PC-9 (cell line): ENCODE measurements around the gene MT1E. TPM values are rescaled to one million over a fixed set of nuclear protein-coding genes. Genes with fewer than 3 reads are reported as not detected.

Experiments used
- BruUV-seq: library from RNA; stranded (reverse); fragments of 400-500 nt; replicated peaks from 2 replicates; lab custom pipeline; 2021; lab: Mats Ljungman, UMichigan
- CTCF ChIA-PET: fragments of 300-600 bp; sonication (Branson Sonifier 250); formaldehyde crosslinking; loops from one replicate; lab custom pipeline; 2022; ENCODE audit warnings: antibody characterized with exemption; lab: Charles Lee
- POLR2A ChIA-PET: fragments of 300-600 bp; sonication (Branson Sonifier 250); formaldehyde crosslinking; loops from one replicate; lab custom pipeline; 2022; ENCODE audit warnings: antibody characterized with exemption; ENCODE audit not compliant: unreplicated experiment; lab: Charles Lee
- DNase-seq, 2 experiments: peaks; one replicate each; pipeline versions ENCODE4 v3.0.0 to v3.0.0-alpha.2; 2015 to 2022; ENCODE audit warnings: mixed read lengths in 1 of 2
- H2AFZ ChIP-seq: fragments of 200-600 bp; sonication (generic); 2 replicates; pipeline ENCODE4 v1.8.1; 2017; ENCODE audit warnings: antibody characterized with exemption
- H3F3A ChIP-seq: fragments of 200-600 bp; sonication (generic); 2 replicates; pipeline ENCODE4 v1.8.1; 2017; ENCODE audit warnings: antibody characterized with exemption, mild to moderate bottlenecking, low read depth; ENCODE audit not compliant: insufficient read depth
- H3K27ac ChIP-seq: fragments of 200-600 bp; sonication (generic); 2 replicates; pipeline ENCODE4 v1.6.1; 2016; ENCODE audit warnings: mixed run types
- H3K27me3 ChIP-seq: fragments of 200-600 bp; sonication (generic); 2 replicates; pipeline ENCODE4 v1.6.1; 2016; ENCODE audit warnings: low read depth, mixed run types; ENCODE audit not compliant: insufficient read depth
- H3K36me3 ChIP-seq: fragments of 200-600 bp; sonication (generic); 2 replicates; pipeline ENCODE4 v1.6.1; 2016; ENCODE audit warnings: low read depth, mixed run types
- H3K4me1 ChIP-seq: fragments of 200-600 bp; sonication (generic); replicated peaks from 2 replicates; pipeline ENCODE4 v1.6.1; 2016; ENCODE audit warnings: mixed run types; ENCODE audit not compliant: insufficient read depth
- H3K4me2 ChIP-seq: fragments of 200-600 bp; sonication (generic); 2 replicates; pipeline ENCODE4 v1.6.1; 2017; ENCODE audit warnings: mixed run types
- H3K4me3 ChIP-seq: fragments of 200-600 bp; sonication (generic); 2 replicates; pipeline ENCODE4 v1.6.1; 2016; ENCODE audit warnings: mixed run types
- H3K79me2 ChIP-seq: fragments of 200-600 bp; sonication (generic); 2 replicates; pipeline ENCODE4 v1.6.1; 2017; ENCODE audit warnings: low read depth, mixed run types
- H3K9me2 ChIP-seq: fragments of 200-600 bp; sonication (generic); 2 replicates; pipeline ENCODE4 v1.8.1; 2017; ENCODE audit warnings: mild to moderate bottlenecking; ENCODE audit not compliant: insufficient read depth
- H3K9me3 ChIP-seq: fragments of 200-600 bp; sonication (generic); 2 replicates; pipeline ENCODE4 v1.8.1; 2016; ENCODE audit warnings: low read depth; ENCODE audit not compliant: insufficient read depth
- H4K20me1 ChIP-seq: fragments of 200-600 bp; sonication (generic); 2 replicates; pipeline ENCODE4 v1.8.1; 2017; ENCODE audit not compliant: insufficient read depth
- EZH2 ChIP-seq: fragments of 200-600 bp; sonication (generic); IDR thresholded peaks from 2 replicates; pipeline ENCODE4 v1.8.0; 2017; ENCODE audit warnings: antibody characterized with exemption, low read depth
- intact Hi-C: fragments of 100-400 bp; cut with micrococcal nuclease; formaldehyde crosslinking; loops from one replicate; pipeline ENCODE4 v1.10.0; 2022; ENCODE audit not compliant: unreplicated experiment
- total RNA-seq: library from RNA; stranded (reverse); gene quantifications from 2 replicates; pipeline ENCODE4 v1.2.3, GENCODE V29; 2021
- TF ChIP-seq, protein P1 (sequence below): fragments of 200-600 bp; sonication (generic); conservative IDR thresholded peaks from 2 replicates; pipeline ENCODE4 v1.6.1; 2017; ENCODE audit warnings: mixed run types, antibody characterized with exemption, mild to moderate bottlenecking, moderate library complexity

The MT1E gene
- total RNA-seq, 1 experiment from 2014 or later, result 22.0 TPM

DNA sequence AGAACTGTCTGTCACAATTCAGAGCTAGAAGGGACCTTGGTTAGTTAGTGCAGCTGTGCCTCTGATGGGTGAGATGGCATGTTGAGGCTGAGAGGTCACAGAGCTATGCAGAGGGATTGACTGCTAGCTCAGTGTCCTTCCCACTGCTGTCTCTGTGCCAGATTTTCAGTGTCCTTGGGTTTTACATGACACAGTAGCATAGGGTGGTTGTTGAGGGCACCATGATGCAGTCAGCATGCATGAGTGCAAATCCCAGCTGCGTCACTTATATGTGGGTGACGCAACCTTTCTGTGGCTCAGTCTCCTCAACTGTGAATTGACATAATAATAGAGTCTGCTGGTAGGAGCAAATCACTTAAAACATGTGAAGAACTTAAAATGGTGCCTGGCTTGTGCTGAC lies 15.6 kb downstream of the MT1E start:
- H4K20me1 ChIP-seq, result no peaks in the 10 kb centered on the region
- DNase-seq, result no peak
- no peaks in the 10 kb centered on the region for H3K9me3 ChIP-seq
- BruUV-seq, result no TSS peak
- ChIA-PET POLR2A (no interaction called here), CTCF (interaction anchor here (0.6 kb wide), 1 partner anchor 59 kb away, joined by 11 read pairs; no protein-coding TSS in a partner anchor)
- no peak overlapping the region for H2AFZ ChIP-seq
- H3F3A ChIP-seq, result peaks cover 24% of the 10 kb centered on the region
- H3K4me2 ChIP-seq, result no peak overlapping the region
- no peak overlapping the region for H3K4me3 ChIP-seq
- no peaks in the 10 kb centered on the region for H3K79me2 ChIP-seq
- H3K27me3 ChIP-seq, result no peaks in the 10 kb centered on the region
- no peaks in the 10 kb centered on the region for H3K9me2 ChIP-seq
- intact Hi-C loops, result loop anchor here (5.0 kb wide), 1 partner anchor 41 kb away; the partner anchor contains the start of gene MT1X
- H3K27ac ChIP-seq, result no peak overlapping the region
- H3K36me3 ChIP-seq, result no peaks in the 10 kb centered on the region
- H3K4me1 ChIP-seq, result peaks cover 48% of the 10 kb centered on the region
- TF ChIP-seq, protein P1, sequence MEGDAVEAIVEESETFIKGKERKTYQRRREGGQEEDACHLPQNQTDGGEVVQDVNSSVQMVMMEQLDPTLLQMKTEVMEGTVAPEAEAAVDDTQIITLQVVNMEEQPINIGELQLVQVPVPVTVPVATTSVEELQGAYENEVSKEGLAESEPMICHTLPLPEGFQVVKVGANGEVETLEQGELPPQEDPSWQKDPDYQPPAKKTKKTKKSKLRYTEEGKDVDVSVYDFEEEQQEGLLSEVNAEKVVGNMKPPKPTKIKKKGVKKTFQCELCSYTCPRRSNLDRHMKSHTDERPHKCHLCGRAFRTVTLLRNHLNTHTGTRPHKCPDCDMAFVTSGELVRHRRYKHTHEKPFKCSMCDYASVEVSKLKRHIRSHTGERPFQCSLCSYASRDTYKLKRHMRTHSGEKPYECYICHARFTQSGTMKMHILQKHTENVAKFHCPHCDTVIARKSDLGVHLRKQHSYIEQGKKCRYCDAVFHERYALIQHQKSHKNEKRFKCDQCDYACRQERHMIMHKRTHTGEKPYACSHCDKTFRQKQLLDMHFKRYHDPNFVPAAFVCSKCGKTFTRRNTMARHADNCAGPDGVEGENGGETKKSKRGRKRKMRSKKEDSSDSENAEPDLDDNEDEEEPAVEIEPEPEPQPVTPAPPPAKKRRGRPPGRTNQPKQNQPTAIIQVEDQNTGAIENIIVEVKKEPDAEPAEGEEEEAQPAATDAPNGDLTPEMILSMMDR, result no peak
- TF ChIP-seq EZH2, result no peak

DNA sequence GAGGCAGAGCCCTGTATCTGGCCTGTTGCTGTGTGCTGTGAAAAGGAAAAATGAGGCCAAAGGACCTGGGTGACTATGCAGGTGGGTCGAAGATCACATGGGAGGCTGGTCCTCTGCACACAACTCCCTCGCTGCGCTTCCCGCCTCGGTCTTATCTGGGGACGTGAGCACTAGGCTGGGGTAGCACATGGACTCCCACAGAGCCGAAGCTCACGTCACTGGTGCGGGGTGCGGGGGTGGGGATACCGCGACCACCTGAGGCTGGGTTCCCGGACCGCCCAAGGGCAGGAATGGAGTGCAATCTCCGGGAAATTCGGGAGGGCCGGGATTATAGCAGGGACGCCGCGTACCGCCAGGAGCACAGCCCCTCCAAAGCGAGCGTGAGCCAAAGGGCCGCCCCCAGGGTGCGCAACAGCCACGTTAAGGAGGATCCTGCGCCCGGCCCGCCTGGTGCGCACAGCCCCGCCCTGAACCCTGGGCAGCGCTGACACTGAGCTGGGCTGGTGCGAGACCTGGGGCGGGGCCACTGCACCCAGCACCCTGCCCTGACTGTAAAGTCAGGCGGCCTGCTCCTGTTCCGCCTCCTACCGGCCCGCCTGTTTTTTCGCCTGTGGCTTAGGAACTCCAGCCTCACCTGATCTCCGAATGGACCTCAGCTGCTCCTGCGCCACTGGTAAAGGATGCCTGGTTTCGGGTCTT lies 17.6 kb downstream of the MT1E start:
- H2AFZ ChIP-seq, result no peak overlapping the region
- peak overlapping the region; percentile 32; the same call in 1 of the 2 replicates for H3K4me3 ChIP-seq
- no peaks in the 10 kb centered on the region for H3K9me2 ChIP-seq
- H3K4me2 ChIP-seq, result peak overlapping the region; percentile 71
- no peaks in the 10 kb centered on the region for H3K9me3 ChIP-seq
- no peak overlapping the region for H3K27ac ChIP-seq
- intact Hi-C loops, result loop anchor here (1.0 to 5.0 kb wide), 3 partner anchors 35 to 42 kb away; partner anchors contain the start of genes MT1X and MT2A
- no peaks in the 10 kb centered on the region for H3K79me2 ChIP-seq
- no peak for TF ChIP-seq EZH2
- TF ChIP-seq, protein P1, result peak; percentile 54
- H4K20me1 ChIP-seq, result no peaks in the 10 kb centered on the region
- H3F3A ChIP-seq, result peaks cover 24% of the 10 kb centered on the region
- no peaks in the 10 kb centered on the region for H3K27me3 ChIP-seq
- BruUV-seq, result no TSS peak
- no peaks in the 10 kb centered on the region for H3K36me3 ChIP-seq
- peak; percentile 69 to 79 for DNase-seq
- CTCF ChIA-PET, result interaction anchor here (0.6 to 1.8 kb wide), 9 partner anchors 12 to 67 kb away, joined by 3 to 13 read pairs (median 3); partner anchors contain the start of gene MT2A
- H3K4me1 ChIP-seq, result peaks cover 34% of the 10 kb centered on the region
- POLR2A ChIA-PET, result interaction anchor here (0.5 to 0.6 kb wide), 2 partner anchors 95 to 364 kb away, joined by 4 to 6 read pairs; no protein-coding TSS in a partner anchor

DNA sequence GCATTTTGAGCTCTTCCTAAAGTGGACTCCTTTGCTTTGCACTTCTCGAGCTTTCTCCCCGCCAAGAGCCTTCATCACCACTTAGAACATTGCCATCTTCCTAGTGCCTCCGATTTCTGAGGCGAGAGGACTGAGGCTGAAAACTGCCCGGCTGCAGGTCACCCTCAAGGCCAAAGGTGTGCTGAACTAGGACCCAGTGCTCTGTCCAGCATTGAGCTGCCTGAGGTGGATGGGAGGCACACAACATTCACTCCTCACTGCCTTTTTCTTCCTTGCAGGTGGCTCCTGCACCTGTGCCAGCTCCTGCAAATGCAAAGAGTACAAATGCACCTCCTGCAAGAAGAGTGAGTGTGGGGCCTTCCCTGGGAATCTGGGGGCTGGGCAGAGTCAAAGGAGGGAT lies 18.3 kb downstream of the MT1E start:
- H3K4me1 ChIP-seq, result peaks cover 34% of the 10 kb centered on the region
- ChIA-PET POLR2A (interaction anchor here (0.5 to 0.6 kb wide), 2 partner anchors 96 to 365 kb away, joined by 4 to 6 read pairs; no protein-coding TSS in a partner anchor), CTCF (interaction anchor here (0.6 to 1.8 kb wide), 8 partner anchors 12 to 67 kb away, joined by 3 to 13 read pairs (median 3); partner anchors contain the start of gene MT2A)
- intact Hi-C loops, result loop anchor here (1.0 to 5.0 kb wide), 3 partner anchors 36 to 43 kb away; partner anchors contain the start of genes MT1X and MT2A
- H3K27me3 ChIP-seq, result no peaks in the 10 kb centered on the region
- no peak overlapping the region for H3K27ac ChIP-seq
- H2AFZ ChIP-seq, result no peak overlapping the region
- H3K9me3 ChIP-seq, result no peaks in the 10 kb centered on the region
- no peak for DNase-seq
- peaks cover 24% of the 10 kb centered on the region for H3F3A ChIP-seq
- peak overlapping the region; percentile 32; the same call in 1 of the 2 replicates for H3K4me3 ChIP-seq
- no peak for TF ChIP-seq EZH2
- TF ChIP-seq, protein P1, result 0 out of 2 replicates have a peak, but pooled peaks have one; percentile 7
- no TSS peak for BruUV-seq
- H3K4me2 ChIP-seq, result peak overlapping the region; percentile 71
- H3K36me3 ChIP-seq, result no peaks in the 10 kb centered on the region
- H3K79me2 ChIP-seq, result no peaks in the 10 kb centered on the region
- H3K9me2 ChIP-seq, result no peaks in the 10 kb centered on the region
- H4K20me1 ChIP-seq, result no peaks in the 10 kb centered on the region
